Effector memory CD4-positive, alpha-beta T cell (primary cell): ENCODE measurements around the gene ZSWIM5.
"Not testable (repeated sequence)": the region's sequence is repeated elsewhere in the genome, so short reads cannot be mapped to it uniquely, and the experiment has no call there.

Source experiments
- DNase-seq, 3 donors: peaks; one replicate each; pipeline ENCODE4 v3.0.0-alpha.2; 2020
- H3K27ac ChIP-seq: 2 replicates; pipeline ENCODE4 v1.7.0; 2013; ENCODE audit warnings: mild to moderate bottlenecking, low read length, moderate library complexity; ENCODE audit not compliant: insufficient read depth, poor library complexity, severe bottlenecking
- H3K27me3 ChIP-seq: replicated peaks from 2 replicates; pipeline ENCODE4 v1.7.0; 2013; ENCODE audit warnings: mild to moderate bottlenecking, low read length; ENCODE audit not compliant: insufficient read depth, control insufficient read depth, poor library complexity, severe bottlenecking
- H3K36me3 ChIP-seq: 2 replicates; pipeline ENCODE4 v1.7.0; 2013; ENCODE audit warnings: mild to moderate bottlenecking, low read length, moderate library complexity; ENCODE audit not compliant: control insufficient read depth, insufficient read depth
- H3K4me1 ChIP-seq: 2 replicates; pipeline ENCODE4 v1.7.0; 2013; ENCODE audit warnings: low read length, mild to moderate bottlenecking; ENCODE audit not compliant: control insufficient read depth, insufficient read depth, poor library complexity, severe bottlenecking
- H3K4me3 ChIP-seq: 2 replicates; pipeline ENCODE4 v1.7.0; 2013; ENCODE audit warnings: low read length, low read depth, mild to moderate bottlenecking; ENCODE audit not compliant: insufficient read depth, poor library complexity, severe bottlenecking
- H3K9me3 ChIP-seq: 2 replicates; pipeline ENCODE4 v1.7.0; 2013; ENCODE audit warnings: mild to moderate bottlenecking, low read length, moderate library complexity; ENCODE audit not compliant: control insufficient read depth

Gene ZSWIM5

DNA sequence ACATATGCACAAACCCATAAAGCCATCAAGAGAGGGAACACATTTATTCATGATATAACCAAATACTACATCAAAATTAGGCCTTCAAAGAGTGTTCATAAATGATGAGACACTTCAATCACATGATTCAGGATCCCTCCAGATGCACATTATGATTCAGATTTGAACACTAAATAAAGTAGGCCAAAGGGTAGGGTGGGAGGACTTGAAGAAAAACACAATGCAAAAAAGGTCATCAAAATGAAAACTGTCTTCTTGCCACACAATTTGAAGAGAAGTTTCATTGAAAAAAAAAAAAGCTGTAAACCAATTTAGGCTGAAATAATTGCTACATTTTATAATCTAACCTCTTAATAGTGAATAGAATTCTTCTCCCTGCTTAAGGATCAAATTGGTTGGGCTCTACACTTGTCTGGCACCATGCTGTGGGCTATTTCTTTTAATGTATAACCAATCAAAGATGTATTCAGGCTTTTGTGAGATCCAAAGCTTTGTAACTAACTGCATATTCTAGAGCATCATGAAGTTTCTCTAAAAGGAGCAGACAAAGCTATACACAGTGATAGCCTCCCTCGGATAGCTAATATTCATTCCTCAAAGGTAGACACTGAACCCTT, 58.1 kb downstream of the ZSWIM5 start:
- Histone ChIP-seq H3K9me3 (no peaks in the 10 kb centered on the region), H3K27ac (no peak overlapping the region), H3K4me1 (no peaks in the 10 kb centered on the region), H3K4me3 (no peak overlapping the region), H3K27me3 (no peaks in the 10 kb centered on the region), H3K36me3 (no peaks in the 10 kb centered on the region)
- no peak for DNase-seq

DNA sequence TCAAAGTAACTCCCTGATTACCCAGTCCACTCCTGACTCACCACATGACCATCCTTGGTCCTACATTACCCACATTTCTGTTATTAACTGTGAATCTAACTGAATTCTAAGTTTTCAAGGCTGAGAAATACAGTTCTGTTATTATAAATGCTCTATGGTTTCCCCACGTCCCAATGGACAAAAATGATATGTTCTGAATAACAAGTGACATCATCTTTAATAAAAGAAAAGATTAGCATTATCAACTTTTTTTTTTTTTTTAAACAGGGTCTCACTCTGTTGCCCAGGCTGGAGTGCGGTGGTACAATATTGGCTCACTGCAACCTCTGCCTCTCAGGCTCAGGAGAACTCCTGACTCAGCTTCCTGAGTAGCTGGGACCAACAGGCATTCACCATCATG, 59.6 kb downstream of the ZSWIM5 start:
- H3K4me3 ChIP-seq: no peak overlapping the region
- no peak overlapping the region for H3K27ac ChIP-seq
- DNase-seq: no peak
- no peaks in the 10 kb centered on the region for H3K27me3 ChIP-seq
- H3K9me3 ChIP-seq: no peaks in the 10 kb centered on the region
- no peaks in the 10 kb centered on the region for H3K36me3 ChIP-seq
- no peaks in the 10 kb centered on the region for H3K4me1 ChIP-seq

DNA sequence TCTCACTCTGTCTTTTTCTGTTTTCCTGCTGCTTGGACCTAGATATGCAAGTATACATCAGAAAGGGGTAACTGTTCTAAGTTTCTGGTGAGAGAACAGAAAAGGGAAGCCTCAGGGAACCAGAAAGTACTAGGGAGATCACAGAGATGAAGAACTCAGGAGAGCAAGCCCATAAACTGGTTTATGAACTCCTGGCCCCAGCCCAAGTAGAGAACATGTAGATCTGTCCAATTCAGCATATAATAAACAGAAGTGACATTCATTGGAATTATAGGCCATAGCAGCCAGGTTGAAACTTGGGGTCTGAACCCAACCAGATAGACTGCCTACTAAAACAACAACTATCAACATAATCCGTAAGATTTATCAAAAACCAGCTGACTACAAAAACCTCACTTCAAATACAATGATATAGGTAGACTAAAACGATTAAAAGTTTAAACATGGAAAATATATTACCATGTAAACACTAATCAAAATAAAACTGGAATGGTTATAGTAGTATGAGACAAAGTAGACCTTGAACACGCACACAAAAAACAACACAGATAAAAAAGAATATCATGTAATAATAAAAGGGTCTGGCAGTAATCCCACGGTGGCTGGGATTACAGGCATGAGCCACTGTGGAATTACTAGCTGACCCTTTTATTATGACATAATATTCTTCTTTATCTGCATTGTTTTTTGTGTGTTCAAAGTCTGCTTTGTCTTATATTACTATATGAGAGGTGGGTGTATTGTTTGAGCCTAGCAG, 65.0 kb downstream of the ZSWIM5 start:
- Histone ChIP-seq H3K36me3 (no peaks in the 10 kb centered on the region), H3K4me3 (no peak overlapping the region), H3K27ac (no peak overlapping the region), H3K27me3 (no peaks in the 10 kb centered on the region), H3K4me1 (no peaks in the 10 kb centered on the region), H3K9me3 (no peaks in the 10 kb centered on the region)
- DNase-seq: no peak

DNA sequence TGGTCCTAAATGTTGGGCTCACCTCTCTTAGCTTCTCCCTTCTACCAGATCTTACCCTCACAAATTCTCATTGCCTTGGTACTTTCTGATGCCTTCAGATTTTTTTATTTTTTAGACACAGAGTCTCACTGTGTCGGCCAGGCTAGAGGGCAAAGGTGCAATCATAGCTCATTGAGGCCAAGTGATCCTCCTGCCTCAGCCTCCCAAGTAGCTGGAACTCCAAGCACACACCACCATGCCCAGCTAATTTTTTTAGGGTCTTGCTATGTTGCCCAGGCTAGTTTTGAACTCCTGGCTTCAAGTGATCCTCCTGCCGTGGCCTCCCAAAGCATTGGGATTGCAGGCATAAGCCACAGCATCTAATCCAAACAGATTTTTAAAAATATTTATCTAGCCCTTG, 69.4 kb downstream of the ZSWIM5 start:
- Histone ChIP-seq H3K4me3 (no peak overlapping the region), H3K27ac (no peak overlapping the region), H3K4me1 (no peaks in the 10 kb centered on the region), H3K36me3 (no peaks in the 10 kb centered on the region), H3K27me3 (no peaks in the 10 kb centered on the region), H3K9me3 (no peaks in the 10 kb centered on the region)
- DNase-seq: no peak

DNA sequence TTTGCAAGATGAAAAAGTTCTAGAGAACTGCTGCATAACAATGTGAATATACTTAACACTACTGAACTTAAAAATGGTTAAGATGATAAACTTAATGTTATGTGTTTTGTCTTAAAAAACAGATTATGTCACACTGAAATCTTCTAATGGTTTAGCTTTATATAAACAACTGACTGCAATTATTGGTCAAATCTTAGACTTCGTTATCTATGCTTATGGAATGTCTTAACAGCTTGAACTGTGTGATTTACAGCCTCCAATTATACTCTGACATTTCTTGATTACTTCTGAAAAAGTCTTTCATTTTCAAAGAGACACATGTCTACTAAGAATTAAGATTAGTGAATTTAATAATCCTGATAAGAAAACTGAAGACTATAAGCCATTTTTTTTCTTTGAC, 71.1 kb downstream of the ZSWIM5 start:
- Histone ChIP-seq H3K27me3 (no peaks in the 10 kb centered on the region), H3K27ac (no peak overlapping the region), H3K4me3 (no peak overlapping the region), H3K4me1 (no peaks in the 10 kb centered on the region), H3K36me3 (no peaks in the 10 kb centered on the region), H3K9me3 (no peaks in the 10 kb centered on the region)
- no peak for DNase-seq

DNA sequence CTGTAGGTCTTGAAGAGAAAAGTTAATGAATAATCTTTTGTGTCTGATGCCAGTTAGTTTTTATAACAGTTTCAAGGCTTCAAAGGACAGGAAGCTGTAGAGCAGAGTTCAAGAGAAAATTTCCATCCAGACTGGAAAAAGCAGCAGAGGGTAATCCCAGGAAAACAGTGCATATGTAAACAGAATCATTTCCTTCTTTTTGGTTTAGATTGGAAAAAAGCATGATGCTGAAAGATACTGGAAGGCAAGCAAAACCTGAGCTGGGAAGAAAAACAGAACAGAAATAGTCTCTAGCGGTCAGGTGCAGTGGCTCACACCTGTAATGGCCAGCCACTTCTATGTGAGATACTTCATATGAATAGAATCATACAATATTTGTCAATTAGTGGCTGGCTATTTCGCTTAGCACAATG, 71.9 kb downstream of the ZSWIM5 start:
- Histone ChIP-seq H3K4me3 (no peak overlapping the region), H3K36me3 (no peaks in the 10 kb centered on the region), H3K4me1 (no peaks in the 10 kb centered on the region), H3K9me3 (no peaks in the 10 kb centered on the region), H3K27ac (no peak overlapping the region), H3K27me3 (no peaks in the 10 kb centered on the region)
- no peak for DNase-seq

DNA sequence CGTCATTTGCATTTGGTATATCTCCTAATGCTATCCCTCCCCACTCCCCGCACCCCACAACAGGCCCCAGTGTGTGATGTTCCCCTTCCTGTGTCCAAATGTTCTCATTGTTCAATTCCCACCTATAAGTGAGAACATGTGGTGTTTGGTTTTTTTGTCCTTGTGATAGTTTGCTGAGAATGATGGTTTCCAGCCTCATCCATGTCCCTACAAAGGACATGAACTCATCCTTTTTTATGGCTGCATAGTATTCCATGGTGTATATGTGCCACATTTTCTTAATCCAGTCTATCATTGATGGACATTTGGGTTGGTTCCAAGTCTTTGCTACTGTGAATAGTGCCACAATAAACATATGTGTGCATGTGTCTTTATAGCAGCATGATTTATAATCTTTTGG, 73.7 kb downstream of the ZSWIM5 start:
- not testable (repeated sequence) for H3K36me3 ChIP-seq, DNase-seq, H3K27me3 ChIP-seq, H3K4me3 ChIP-seq, H3K9me3 ChIP-seq, H3K4me1 ChIP-seq, H3K27ac ChIP-seq

DNA sequence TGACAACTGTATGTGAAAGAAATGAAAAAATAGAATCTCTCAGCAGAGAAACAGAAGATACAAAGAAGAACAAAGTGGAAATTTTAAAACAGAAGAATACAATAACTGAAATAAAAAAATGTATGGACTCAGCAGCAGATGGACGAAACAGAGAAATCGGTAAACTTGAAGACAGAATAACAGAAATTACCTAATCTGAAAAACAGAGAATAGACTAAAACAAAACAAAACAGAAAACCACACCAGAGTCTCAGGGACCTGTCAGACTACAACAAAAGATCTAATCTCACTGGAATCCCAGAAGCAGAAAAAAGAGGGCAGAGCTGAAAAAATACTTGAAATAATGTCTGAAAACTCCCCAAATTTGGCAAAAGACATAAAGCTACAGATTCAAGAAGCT, 83.0 kb downstream of the ZSWIM5 start:
- Histone ChIP-seq H3K4me1 (peaks cover 5% of the 10 kb centered on the region), H3K4me3 (no peak overlapping the region), H3K9me3 (no peaks in the 10 kb centered on the region), H3K36me3 (no peaks in the 10 kb centered on the region), H3K27ac (no peak overlapping the region), H3K27me3 (no peaks in the 10 kb centered on the region)
- DNase-seq: no peak

DNA sequence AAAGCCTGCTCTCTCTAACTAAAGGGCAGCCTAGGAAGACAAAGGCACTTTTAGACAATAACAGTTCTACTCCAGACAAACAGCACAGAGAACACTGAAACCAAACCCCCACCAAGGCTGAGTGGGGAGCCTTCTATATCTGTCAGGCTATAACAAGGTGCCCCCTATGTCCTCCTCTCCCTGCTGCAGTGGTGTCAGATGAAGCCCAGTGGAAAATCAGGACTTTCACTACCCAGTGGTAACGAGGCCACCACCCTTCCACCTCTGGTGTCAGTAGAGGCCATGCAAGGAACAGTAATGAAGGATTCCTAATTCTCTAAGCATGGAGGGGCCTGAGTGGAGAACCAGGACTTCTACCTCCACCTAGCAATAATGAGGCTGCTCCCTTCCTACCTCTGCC, 83.7 kb downstream of the ZSWIM5 start:
- no peaks in the 10 kb centered on the region for H3K9me3 ChIP-seq
- no peak overlapping the region for H3K27ac ChIP-seq
- no peak overlapping the region for H3K4me3 ChIP-seq
- no peaks in the 10 kb centered on the region for H3K27me3 ChIP-seq
- H3K4me1 ChIP-seq: peaks cover 5% of the 10 kb centered on the region
- DNase-seq: no peak
- no peaks in the 10 kb centered on the region for H3K36me3 ChIP-seq

DNA sequence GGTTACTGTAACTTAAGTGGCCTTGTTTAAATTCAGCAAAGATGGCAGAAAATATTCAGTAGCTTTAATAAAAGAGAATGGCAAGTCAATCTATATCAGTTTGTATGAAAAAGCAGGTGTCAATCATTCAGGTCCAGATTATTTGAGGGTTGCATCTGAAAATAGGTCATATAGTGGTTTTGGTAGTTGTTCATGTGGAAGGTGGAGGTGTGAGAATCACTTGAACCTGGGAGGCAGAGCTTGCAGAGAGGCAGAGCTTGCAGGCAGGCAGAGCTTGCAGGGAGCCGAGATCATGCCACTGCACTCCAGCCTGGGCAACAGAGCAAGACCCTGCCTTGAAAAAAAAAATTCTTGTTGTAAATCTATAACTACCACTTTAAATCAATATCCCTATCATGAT, 88.6 kb downstream of the ZSWIM5 start:
- no peak overlapping the region for H3K4me3 ChIP-seq
- H3K27me3 ChIP-seq: no peaks in the 10 kb centered on the region
- H3K4me1 ChIP-seq: peaks cover 21% of the 10 kb centered on the region
- H3K9me3 ChIP-seq: no peaks in the 10 kb centered on the region
- H3K27ac ChIP-seq: no peak overlapping the region
- H3K36me3 ChIP-seq: no peaks in the 10 kb centered on the region
- no peak for DNase-seq
